ENCODE results near the gene SEC31A. TPM values are rescaled to one million over a fixed set of nuclear protein-coding genes. Genes with fewer than 3 reads are reported as not detected.

Gene SEC31A
- total RNA-seq, 1 experiment from 2014 or later: 212 TPM

DNA sequence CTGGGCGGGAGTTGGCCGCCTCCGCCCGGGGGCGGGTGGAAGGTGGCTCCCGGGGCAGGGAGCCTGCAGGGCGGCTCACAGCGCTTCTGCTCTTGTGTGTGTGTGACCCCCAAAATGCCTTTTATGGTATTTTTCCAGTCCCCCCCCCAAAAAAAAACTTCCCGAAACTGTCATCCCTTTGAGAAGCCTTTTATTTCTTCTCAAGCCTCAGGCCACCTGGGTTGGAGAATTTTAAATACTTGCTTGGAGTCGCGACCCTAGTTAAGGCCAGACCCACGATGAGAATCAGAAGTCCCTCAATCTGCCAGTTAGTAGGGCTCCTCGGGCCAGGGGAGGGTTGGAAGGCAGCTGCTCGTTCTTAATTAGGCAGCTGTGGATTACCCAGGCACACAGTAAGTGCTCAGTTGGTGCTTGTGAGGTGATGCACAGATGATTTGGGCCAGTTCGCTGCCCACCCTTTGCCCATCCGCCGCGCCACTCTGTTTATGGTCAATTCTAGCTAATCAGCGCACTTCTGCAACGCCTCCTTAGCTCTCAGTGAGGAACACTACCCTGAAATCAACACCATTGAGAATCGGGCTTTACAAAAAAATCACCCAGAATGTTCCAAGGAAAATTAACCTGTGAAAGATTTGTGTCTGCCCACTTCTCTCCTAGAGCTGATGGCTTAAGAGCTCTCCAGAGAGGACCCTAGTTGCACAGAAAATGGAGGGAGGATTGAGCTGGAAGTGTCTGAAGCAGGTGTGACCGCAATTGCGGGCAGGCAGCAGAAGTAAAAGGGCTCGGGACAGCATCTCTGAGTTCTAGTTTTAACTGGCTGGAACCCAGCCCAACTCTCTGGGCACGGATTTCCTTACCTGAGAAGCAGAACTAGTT, 91.7 kb downstream of the SEC31A start:
- no peaks in the 10 kb centered on the region for H3K27me3 Mint-ChIP-seq (ENCODE audit: insufficient read depth, unreplicated experiment)
- TF ChIP-seq, protein P1, sequence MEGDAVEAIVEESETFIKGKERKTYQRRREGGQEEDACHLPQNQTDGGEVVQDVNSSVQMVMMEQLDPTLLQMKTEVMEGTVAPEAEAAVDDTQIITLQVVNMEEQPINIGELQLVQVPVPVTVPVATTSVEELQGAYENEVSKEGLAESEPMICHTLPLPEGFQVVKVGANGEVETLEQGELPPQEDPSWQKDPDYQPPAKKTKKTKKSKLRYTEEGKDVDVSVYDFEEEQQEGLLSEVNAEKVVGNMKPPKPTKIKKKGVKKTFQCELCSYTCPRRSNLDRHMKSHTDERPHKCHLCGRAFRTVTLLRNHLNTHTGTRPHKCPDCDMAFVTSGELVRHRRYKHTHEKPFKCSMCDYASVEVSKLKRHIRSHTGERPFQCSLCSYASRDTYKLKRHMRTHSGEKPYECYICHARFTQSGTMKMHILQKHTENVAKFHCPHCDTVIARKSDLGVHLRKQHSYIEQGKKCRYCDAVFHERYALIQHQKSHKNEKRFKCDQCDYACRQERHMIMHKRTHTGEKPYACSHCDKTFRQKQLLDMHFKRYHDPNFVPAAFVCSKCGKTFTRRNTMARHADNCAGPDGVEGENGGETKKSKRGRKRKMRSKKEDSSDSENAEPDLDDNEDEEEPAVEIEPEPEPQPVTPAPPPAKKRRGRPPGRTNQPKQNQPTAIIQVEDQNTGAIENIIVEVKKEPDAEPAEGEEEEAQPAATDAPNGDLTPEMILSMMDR (IDR thresholded peaks at IDR 0.05; ENCODE audit: unreplicated experiment): no peak
- POLR2A ChIA-PET: interaction anchor here (0.6 to 2.8 kb wide), 6 partner anchors 15 to 266 kb away, joined by 3 to 30 read pairs (median 3); no protein-coding TSS in a partner anchor
- peak overlapping the region; percentile 84 for H3K4me3 Mint-ChIP-seq (ENCODE audit: unreplicated experiment)
- peaks cover 4% of the 10 kb centered on the region for H3K36me3 Mint-ChIP-seq (ENCODE audit: insufficient read depth, unreplicated experiment)
- intact Hi-C loops (cut with micrococcal nuclease): no loop called here
- DNase-seq (ENCODE audit: unreplicated experiment): no peak
- H3K9me3 Mint-ChIP-seq (ENCODE audit: unreplicated experiment): no peaks in the 10 kb centered on the region
- H3K27ac Mint-ChIP-seq (ENCODE audit: low read depth, unreplicated experiment): no peak overlapping the region
- CTCF ChIA-PET: interaction anchor here (0.6 to 4.4 kb wide), 16 partner anchors 10 to 371 kb away, joined by 3 to 51 read pairs (median 4); no protein-coding TSS in a partner anchor
- BruUV-seq (replicated peaks): no TSS peak
- H3K4me1 Mint-ChIP-seq (ENCODE audit: insufficient read depth, unreplicated experiment): peaks cover 11% of the 10 kb centered on the region

DNA sequence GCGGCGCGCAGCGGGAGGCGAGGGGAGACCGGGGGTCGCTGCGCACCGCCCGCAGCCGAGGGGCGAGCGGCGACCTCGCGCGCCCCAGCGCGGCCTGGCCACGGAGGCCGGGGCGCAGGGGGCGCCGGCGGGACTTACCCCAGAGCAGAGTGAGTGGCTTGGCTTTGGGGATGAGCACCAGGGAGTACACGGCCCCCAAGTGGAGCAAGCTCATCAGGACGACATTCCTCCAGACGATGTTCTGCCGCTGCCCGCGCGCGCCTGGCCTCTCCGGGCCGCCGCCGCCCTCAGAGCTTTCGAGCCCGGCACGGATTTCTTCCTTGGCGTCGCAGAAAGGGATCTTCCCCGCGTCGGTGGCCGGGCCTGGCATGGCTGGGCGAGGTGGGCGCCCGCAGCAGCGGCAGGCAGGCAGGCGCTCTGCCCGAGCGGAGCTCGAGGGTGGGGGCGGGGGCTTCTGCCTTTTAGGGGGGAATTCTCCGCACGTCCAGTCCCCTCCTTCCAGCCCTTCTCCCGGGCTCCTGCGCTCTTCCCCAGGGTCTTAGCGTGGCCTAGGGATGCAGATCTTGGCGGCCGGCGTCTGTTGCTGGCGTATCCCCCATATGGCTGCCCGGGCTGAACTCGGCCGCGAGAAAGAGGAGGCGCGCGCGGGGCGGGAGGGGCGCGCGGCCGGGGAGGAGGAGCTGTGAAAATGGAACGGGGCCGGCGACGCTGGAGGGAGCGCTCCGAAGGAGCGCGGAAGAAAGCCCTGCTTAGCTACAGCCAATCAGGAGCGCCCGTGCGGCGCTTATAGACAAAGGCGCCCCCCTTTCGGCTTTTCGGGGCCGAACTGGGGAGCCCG, 92.6 kb downstream of the SEC31A start, which contains the start of gene SCD5:
Gene SCD5, minus strand, starts transcription at position 629 of the 838 bp plus-strand sequence. Its CDS starts 259 bp downstream, at position 370.
- Mint-ChIP-seq H3K4me3 (ENCODE audit: unreplicated experiment) (peak within 1 kb of the TSS; percentile 84), H3K9me3 (ENCODE audit: unreplicated experiment) (no peaks in the 10 kb centered on the region), H3K27ac (ENCODE audit: low read depth, unreplicated experiment) (no peak within 1 kb of the TSS), H3K4me1 (ENCODE audit: insufficient read depth, unreplicated experiment) (peaks cover 11% of the 10 kb centered on the region), H3K36me3 (ENCODE audit: insufficient read depth, unreplicated experiment) (peaks cover 4% of the 10 kb centered on the region), H3K27me3 (ENCODE audit: insufficient read depth, unreplicated experiment) (no peaks in the 10 kb centered on the region)
- ChIA-PET POLR2A (interaction anchor here (0.6 to 2.8 kb wide), 3 partner anchors 14 to 265 kb away, joined by 3 to 30 read pairs (median 3); no protein-coding TSS in a partner anchor), CTCF (interaction anchor here (0.6 to 4.4 kb wide), 10 partner anchors 9 to 516 kb away, joined by 3 to 51 read pairs (median 6); no protein-coding TSS in a partner anchor)
- intact Hi-C loops (cut with micrococcal nuclease): no loop called here
- BruUV-seq (replicated peaks): no TSS peak
- peak; percentile 77 for DNase-seq (ENCODE audit: unreplicated experiment)
- TF ChIP-seq, protein P1 (IDR thresholded peaks at IDR 0.05; ENCODE audit: unreplicated experiment): no peak

DNA sequence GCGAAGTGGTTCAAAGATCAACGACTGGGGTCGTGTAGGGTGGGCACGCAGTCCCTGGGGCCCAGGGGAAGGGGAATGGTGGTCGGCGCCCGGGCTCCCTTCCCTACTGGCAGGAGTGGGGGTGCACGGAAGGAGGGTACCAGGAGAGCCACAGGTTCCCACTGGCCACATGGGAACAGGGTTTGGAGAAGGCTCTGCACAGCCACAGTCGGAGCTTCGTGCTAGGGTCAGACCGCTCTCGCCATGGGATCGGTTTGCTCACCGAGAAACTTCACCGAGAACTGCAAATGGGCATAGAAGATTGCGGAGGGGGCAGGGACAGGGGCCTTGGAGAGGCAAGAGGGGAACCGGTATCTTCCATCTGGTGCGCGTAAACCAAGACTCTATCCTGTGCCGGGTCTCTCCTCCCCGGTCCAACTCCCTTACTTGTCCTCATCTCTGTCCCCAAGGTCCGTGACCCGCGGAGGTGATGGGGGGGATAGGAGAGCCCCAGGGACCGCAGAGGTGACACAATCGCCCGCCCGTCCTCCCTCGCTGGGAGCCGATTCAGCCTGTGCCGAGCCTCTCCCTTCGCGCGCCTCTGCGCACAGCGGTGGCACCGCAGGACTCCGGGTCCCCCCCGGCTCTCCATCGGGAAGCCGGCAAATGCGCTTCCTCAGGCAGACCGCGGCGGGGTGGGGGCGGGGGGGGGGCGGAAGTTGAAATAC, 93.4 kb downstream of the SEC31A start:
- Mint-ChIP-seq H3K27ac (ENCODE audit: low read depth, unreplicated experiment) (no peak overlapping the region), H3K9me3 (ENCODE audit: unreplicated experiment) (no peaks in the 10 kb centered on the region), H3K4me1 (ENCODE audit: insufficient read depth, unreplicated experiment) (peaks cover 11% of the 10 kb centered on the region), H3K27me3 (ENCODE audit: insufficient read depth, unreplicated experiment) (no peaks in the 10 kb centered on the region), H3K4me3 (ENCODE audit: unreplicated experiment) (peak overlapping the region; percentile 84), H3K36me3 (ENCODE audit: insufficient read depth, unreplicated experiment) (peaks cover 4% of the 10 kb centered on the region)
- ChIA-PET POLR2A (interaction anchor here (2.8 kb wide), 1 partner anchor 13 kb away, joined by 30 read pairs; no protein-coding TSS in a partner anchor), CTCF (interaction anchor here (0.6 to 4.4 kb wide), 9 partner anchors 8 to 517 kb away, joined by 3 to 51 read pairs (median 4); no protein-coding TSS in a partner anchor)
- peak; percentile 23 for DNase-seq (ENCODE audit: unreplicated experiment)
- intact Hi-C loops (cut with micrococcal nuclease): no loop called here
- BruUV-seq (replicated peaks): no TSS peak
- TF ChIP-seq, protein P1 (IDR thresholded peaks at IDR 0.05; ENCODE audit: unreplicated experiment): no peak
